HCT116 (cell line): Measurements from ENCODE around the gene KRT33B. TPM values are rescaled to one million over a fixed set of nuclear protein-coding genes. Genes with fewer than 3 reads are reported as not detected.

Experiments used
- ATAC-seq: fragments of 200-7000 bp; cut with Tn5 transposase; 2 replicates; pipeline ENCODE4 v1.9.1; 2020; ENCODE audit warnings: mild to moderate bottlenecking, moderate library complexity
- BruUV-seq: library from RNA; stranded (reverse); fragments of 400-500 nt; replicated peaks from 2 replicates; lab custom pipeline; 2021; lab: Mats Ljungman, UMichigan
- CTCF ChIA-PET: fragments of 300-600 bp; sonication (Branson Sonifier 250); formaldehyde crosslinking; loops from one replicate; lab custom pipeline; 2021; ENCODE audit warnings: antibody characterized with exemption; lab: Charles Lee
- POLR2A ChIA-PET: fragments of 300-600, 350-600 bp; sonication (Branson Sonifier 250); formaldehyde crosslinking; loops from one replicate; lab custom pipeline; 2021; ENCODE audit warnings: antibody characterized with exemption; lab: Charles Lee
- RAD21 ChIA-PET, 2 experiments: fragments of 300-600 bp; sonication (Branson Sonifier 250); formaldehyde crosslinking; loops; one replicate each; lab custom pipeline; 2023; ENCODE audit warnings: low total read pairs in 2 of 2; ENCODE audit not compliant: uncharacterized antibody in 2 of 2, unreplicated experiment in 2 of 2, low non-redundant PET in 1 of 2; lab: Charles Lee
- DNase-seq: peaks from one replicate; pipeline ENCODE4 v3.0.0-alpha.2; 2010; ENCODE audit warnings: low read depth, low spot score
- H2AFZ ChIP-seq: fragments of 200-600 bp; shearing (Covaris generic), sonication (generic); 2 replicates; pipeline ENCODE4 v1.6.1; 2017; ENCODE audit warnings: low read depth, mixed run types, mixed read lengths, antibody characterized with exemption, low read length; ENCODE audit not compliant: poor library complexity, severe bottlenecking
- H3K27ac ChIP-seq: 2 replicates; pipeline ENCODE4 v1.5.1; 2012; ENCODE audit warnings: low read depth, low read length
- H3K27me3 ChIP-seq: fragments of 200-600 bp; sonication (generic); 2 replicates; pipeline ENCODE4 v1.6.1; 2016; ENCODE audit warnings: mixed run types, low read length, mixed read lengths; ENCODE audit not compliant: insufficient read depth
- H3K36me3 ChIP-seq, 2 experiments: fragments of 200-500 bp in 1 of 2; fragments of 200-600 bp in 1 of 2; sonication (Bioruptor generic) in 1 of 2; sonication (generic) in 1 of 2; 2 replicates each; pipeline versions ENCODE4 v1.5.1 to v1.6.1; 2014 to 2016; ENCODE audit warnings: low read length in 2 of 2, inconsistent platforms in 1 of 2, mixed read lengths in 1 of 2, mixed run types in 1 of 2; ENCODE audit not compliant: insufficient read depth in 2 of 2, control insufficient read depth in 1 of 2
- H3K4me1 ChIP-seq, 2 experiments: fragments of 200-600 bp in 1 of 2; sonication (generic) in 1 of 2; 2 replicates each; pipeline versions ENCODE4 v1.5.1 to v1.6.1; 2012 to 2017; ENCODE audit warnings: low read length in 2 of 2, inconsistent platforms in 1 of 2, mild to moderate bottlenecking in 1 of 2, mixed read lengths in 1 of 2, mixed run types in 1 of 2, moderate library complexity in 1 of 2; ENCODE audit not compliant: insufficient read depth in 2 of 2, control insufficient read depth in 1 of 2
- H3K4me2 ChIP-seq: fragments of 200-600 bp; sonication (generic); 2 replicates; pipeline ENCODE4 v1.6.1; 2017; ENCODE audit warnings: mixed run types, low read length, mixed read lengths
- H3K4me3 ChIP-seq, 2 experiments: fragments of 200-600 bp in 1 of 2; sonication (generic) in 1 of 2; replicated peaks in 1 of 2; 2 replicates each; pipeline ENCODE4 v1.5.1; 2011 to 2016; ENCODE audit warnings: low read length in 2 of 2, control low read depth in 1 of 2, low read depth in 1 of 2, mild to moderate bottlenecking in 1 of 2, mixed read lengths in 1 of 2, mixed run types in 1 of 2
- H3K79me2 ChIP-seq: fragments of 200-600 bp; sonication (generic); 2 replicates; pipeline ENCODE4 v1.6.1; 2017; ENCODE audit warnings: mild to moderate bottlenecking, mixed run types, low read length, moderate library complexity, mixed read lengths; ENCODE audit not compliant: insufficient read depth
- H3K9ac ChIP-seq: fragments of 200-600 bp; sonication (generic); 2 replicates; pipeline ENCODE4 v1.6.1; 2016; ENCODE audit warnings: low read length, mixed read lengths
- H3K9me2 ChIP-seq: fragments of 200-600 bp; sonication (generic), shearing (Covaris generic); 2 replicates; pipeline ENCODE4 v1.6.1; 2017; ENCODE audit warnings: mixed run types, mild to moderate bottlenecking, moderate library complexity; ENCODE audit not compliant: insufficient read depth
- H3K9me3 ChIP-seq, 2 experiments: fragments of 200-500 bp in 1 of 2; fragments of 200-600 bp in 1 of 2; sonication (Bioruptor generic) in 1 of 2; sonication (generic) in 1 of 2; 2 replicates each; pipeline ENCODE4 v1.6.1; 2014 to 2017; ENCODE audit warnings: low read length in 2 of 2, mixed read lengths in 2 of 2, inconsistent platforms in 1 of 2, low read depth in 1 of 2, mild to moderate bottlenecking in 1 of 2, mixed run types in 1 of 2, moderate library complexity in 1 of 2; ENCODE audit not compliant: control insufficient read depth in 1 of 2, insufficient read depth in 1 of 2
- H4K20me1 ChIP-seq: fragments of 200-600 bp; sonication (generic), shearing (Covaris generic); 2 replicates; pipeline ENCODE4 v1.6.1; 2017; ENCODE audit warnings: mixed run types, mild to moderate bottlenecking, moderate library complexity; ENCODE audit not compliant: insufficient read depth
- ATF3 ChIP-seq: IDR thresholded peaks from 2 replicates; pipeline ENCODE4 v1.6.1; 2012
- CEBPB ChIP-seq: IDR thresholded peaks from 2 replicates; pipeline ENCODE4 v1.6.1; 2012; ENCODE audit warnings: low read depth
- CTCF ChIP-seq, 3 experiments: fragments of 200-600 bp in 1 of 3; sonication (generic) in 1 of 3; IDR thresholded peaks in 2 of 3; conservative IDR thresholded peaks in 1 of 3; 2 replicates each; pipeline ENCODE4 v1.5.1; 2012 to 2017; ENCODE audit warnings: low read depth in 2 of 3, low read length in 2 of 3, antibody characterized with exemption in 1 of 3, borderline replicate concordance in 1 of 3, control low read depth in 1 of 3, mild to moderate bottlenecking in 1 of 3, mixed read lengths in 1 of 3, mixed run types in 1 of 3, moderate library complexity in 1 of 3; ENCODE audit not compliant: insufficient read depth in 1 of 3
- EGR1 ChIP-seq: IDR thresholded peaks from 2 replicates; pipeline ENCODE4 v1.6.1; 2012; ENCODE audit warnings: low read depth
- ELF1 ChIP-seq: IDR thresholded peaks from 2 replicates; pipeline ENCODE4 v1.6.1; 2012; ENCODE audit warnings: low read depth, borderline replicate concordance
- EZH2 ChIP-seq: fragments of 200-600 bp; sonication (generic); IDR thresholded peaks from 2 replicates; pipeline ENCODE4 v1.6.1; 2017; ENCODE audit warnings: antibody characterized with exemption, mixed run types
- JUND ChIP-seq: IDR thresholded peaks from 2 replicates; pipeline ENCODE4 v1.6.1; 2012
- POLR2A ChIP-seq: IDR thresholded peaks from 2 replicates; pipeline ENCODE4 v1.7.0; 2011; ENCODE audit warnings: borderline replicate concordance; ENCODE audit not compliant: insufficient read depth, insufficient read length; ENCODE audit errors: extremely low read depth
- POLR2AphosphoS5 ChIP-seq: IDR thresholded peaks from 2 replicates; pipeline ENCODE4 v1.6.1; 2011; ENCODE audit warnings: mild to moderate bottlenecking, low read depth, low read length, moderate library complexity
- RAD21 ChIP-seq: IDR thresholded peaks from 2 replicates; pipeline ENCODE4 v1.6.1; 2012; ENCODE audit warnings: low read depth, mild to moderate bottlenecking
- SIN3A ChIP-seq: IDR thresholded peaks from 2 replicates; pipeline ENCODE4 v1.6.1; 2012; ENCODE audit warnings: low read depth
- SP1 ChIP-seq: IDR thresholded peaks from 2 replicates; pipeline ENCODE4 v1.6.1; 2012; ENCODE audit warnings: low read depth
- SRF ChIP-seq: IDR thresholded peaks from 2 replicates; pipeline ENCODE4 v1.6.1; 2012; ENCODE audit warnings: low read depth
- TCF7L2 ChIP-seq: IDR thresholded peaks from 2 replicates; pipeline ENCODE4 v1.7.0; 2011; ENCODE audit warnings: borderline replicate concordance, inconsistent platforms; ENCODE audit not compliant: insufficient read depth, insufficient read length; ENCODE audit errors: extremely low read depth
- YY1 ChIP-seq: IDR thresholded peaks from 2 replicates; pipeline ENCODE4 v1.6.1; 2011; ENCODE audit warnings: low read length, low read depth, moderate library complexity, mild to moderate bottlenecking; ENCODE audit not compliant: insufficient replicate concordance; ENCODE audit errors: extremely low read depth
- ZNF274 ChIP-seq: fragments of 200-500 bp; sonication (Bioruptor generic); IDR thresholded peaks from 2 replicates; pipeline ENCODE4 v1.6.1; 2014; ENCODE audit warnings: mild to moderate bottlenecking, low read depth, low read length, inconsistent platforms
- intact Hi-C: fragments of 100-400 bp; cut with micrococcal nuclease; formaldehyde crosslinking; loops from 2 replicates; pipeline ENCODE4 v1.10.0; 2022
- total RNA-seq: library from RNA; stranded (reverse); gene quantifications from one replicate; pipeline ENCODE4 v1.2.1, GENCODE V29; 2021; ENCODE audit not compliant: unreplicated experiment

The KRT33B gene
- total RNA-seq, 1 experiment from 2014 or later: not detected

- TF ChIP-seq RAD21 (no peak), JUND (no peak), TCF7L2 (no peak), SP1 (no peak)
These were observed 29.9 kb downstream of the KRT33B start (continued) for GRCh38 chr17:41339571-41340172.

DNA sequence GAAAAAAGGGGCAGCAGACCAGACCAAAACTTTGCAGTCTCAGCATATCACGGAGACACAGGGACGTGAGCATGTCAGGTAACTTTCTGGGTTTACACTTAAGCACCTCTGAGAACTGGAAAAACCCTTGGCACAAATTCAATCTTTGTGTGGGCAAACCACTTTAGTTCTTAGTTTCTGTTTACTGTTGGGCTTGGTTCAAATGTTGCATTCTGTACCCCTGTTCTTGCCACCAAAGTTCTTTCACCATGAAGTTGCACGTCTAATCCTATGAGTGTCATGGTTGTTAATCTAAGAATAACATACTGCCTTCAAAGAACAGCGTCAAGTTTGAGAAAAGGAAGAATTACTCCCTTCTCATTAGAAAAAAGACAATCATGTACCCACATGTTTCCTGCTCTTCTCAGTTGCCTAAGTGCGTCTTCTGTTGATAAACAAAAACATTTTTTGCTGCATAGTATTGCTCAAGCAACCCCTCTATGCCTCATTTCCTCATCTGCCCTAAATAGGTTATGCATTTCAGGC lies 30.6 kb downstream of the KRT33B start:
- Histone ChIP-seq H3K36me3 (no peaks in the 10 kb centered on the region), H4K20me1 (no peaks in the 10 kb centered on the region), H3K4me3 (no peak overlapping the region), H2AFZ (no peak overlapping the region), H3K9me2 (no peaks in the 10 kb centered on the region), H3K4me1 (peaks cover 0 to 14% of the 10 kb centered on the region in 2 experiments; a peak in 1 of 4 replicates), H3K27me3 (no peaks in the 10 kb centered on the region), H3K9ac (no peak overlapping the region), H3K27ac (no peak overlapping the region), H3K9me3 (peaks cover 3 to 9% of the 10 kb centered on the region in 2 experiments; a peak in 1 of 4 replicates), H3K4me2 (no peak overlapping the region), H3K79me2 (no peaks in the 10 kb centered on the region)
- intact Hi-C loops: no loop called here
- TF ChIP-seq EGR1 (no peak), EZH2 (no peak), SRF (no peak), ATF3 (no peak), POLR2A (no peak), YY1 (no peak), CTCF (IDR thresholded peaks at IDR 0.05 in 2 of 3, conservative IDR thresholded peaks at IDR 0.05 in 1 of 3; ENCODE audit: borderline replicate concordance in 1 of 3, insufficient read depth in 1 of 3, low read depth in 2 of 3, low read length in 2 of 3) (no peak), TCF7L2 (no peak), POLR2AphosphoS5 (no peak), CEBPB (no peak), SIN3A (no peak), RAD21 (no peak), ELF1 (no peak), ZNF274 (no peak), JUND (no peak), SP1 (no peak)
- ATAC-seq (no peak), DNase-seq (no peak)
- ChIA-PET CTCF (no interaction called here), POLR2A (no interaction called here), RAD21 (no interaction called here)
- no TSS peak for BruUV-seq
